Left lung (tissue), 10 donors: ENCODE data around the gene SPATA19. TPM values are rescaled to one million over a fixed set of nuclear protein-coding genes. Genes with fewer than 3 reads are reported as not detected.
A peak's percentile ranks its signal among the peaks of the same experiment; 100 is the strongest.

Source experiments
- ATAC-seq: fragments of 200-7000 bp; cut with Tn5 transposase; one replicate; pipeline ENCODE4 v1.9.1; 2020; ENCODE audit warnings: moderate library complexity
- DNase-seq, 4 donors: peaks; one replicate each; pipeline ENCODE4 v3.0.0-alpha.2; 2013 to 2020
- H3K27ac ChIP-seq, 2 donors: fragments of 200-600 bp; sonication (generic) in 1 of 2; one replicate each; pipeline versions ENCODE4 v1.5.0 to v1.8.0; 2020 to 2021
- H3K27me3 ChIP-seq, 2 donors: fragments of 200-600 bp; sonication (generic) in 1 of 2; one replicate each; pipeline versions ENCODE4 v1.5.0 to v1.8.0; 2020 to 2021
- H3K36me3 ChIP-seq, 2 donors: fragments of 200-600 bp; sonication (generic) in 1 of 2; one replicate each; pipeline versions ENCODE4 v1.5.0 to v1.8.0; 2020 to 2021
- H3K4me1 ChIP-seq, 2 donors: fragments of 200-600 bp; one replicate each; pipeline ENCODE4 v1.8.0; 2021
- H3K4me3 ChIP-seq, 2 donors: fragments of 200-600 bp; sonication (generic) in 1 of 2; one replicate each; pipeline versions ENCODE4 v1.5.0 to v1.8.0; 2020 to 2021; ENCODE audit warnings: mild to moderate bottlenecking in 1 of 2
- H3K9me3 ChIP-seq, 2 donors: fragments of 200-600 bp; sonication (generic) in 1 of 2; one replicate each; pipeline versions ENCODE4 v1.5.0 to v1.8.0; 2020 to 2021
- intact Hi-C, 2 donors: fragments of 100-400 bp; cut with DNase I; formaldehyde crosslinking; loops; one replicate each; pipeline versions ENCODE4 v1.11.2 to v1.14.2; 2022
- polyA plus RNA-seq, 6 donors: library from polyadenylated mRNA; unstranded; fragments of 120-200 nt; gene quantifications; one replicate each; pipeline ENCODE4 v1.2.1, GENCODE V29; 2013; ENCODE audit not compliant: insufficient read length in 6 of 6
- total RNA-seq, 2 donors: library from RNA; stranded (reverse); fragmentation: NEBNext Ultra II Directional; extraction: Animal tissue kit (Norgen Biotek cat#: 25700); gene quantifications; one replicate each; pipeline ENCODE4 v1.2.1, GENCODE V29; 2021
- TF ChIP-seq, protein P1 (sequence below), 2 donors: fragments of 200-600 bp; sonication (generic) in 1 of 2; IDR thresholded peaks; one replicate each; pipeline versions ENCODE4 v1.5.0 to v1.8.0; 2021; ENCODE audit warnings: antibody characterized with exemption in 2 of 2
- donor health status: DM: no; HTN: yes; CAD: no.
- donor health status: DM: no; HTN: no; CAD: no.

SPATA19 gene
- total and polyA plus RNA-seq, 8 donors: not detected

DNA sequence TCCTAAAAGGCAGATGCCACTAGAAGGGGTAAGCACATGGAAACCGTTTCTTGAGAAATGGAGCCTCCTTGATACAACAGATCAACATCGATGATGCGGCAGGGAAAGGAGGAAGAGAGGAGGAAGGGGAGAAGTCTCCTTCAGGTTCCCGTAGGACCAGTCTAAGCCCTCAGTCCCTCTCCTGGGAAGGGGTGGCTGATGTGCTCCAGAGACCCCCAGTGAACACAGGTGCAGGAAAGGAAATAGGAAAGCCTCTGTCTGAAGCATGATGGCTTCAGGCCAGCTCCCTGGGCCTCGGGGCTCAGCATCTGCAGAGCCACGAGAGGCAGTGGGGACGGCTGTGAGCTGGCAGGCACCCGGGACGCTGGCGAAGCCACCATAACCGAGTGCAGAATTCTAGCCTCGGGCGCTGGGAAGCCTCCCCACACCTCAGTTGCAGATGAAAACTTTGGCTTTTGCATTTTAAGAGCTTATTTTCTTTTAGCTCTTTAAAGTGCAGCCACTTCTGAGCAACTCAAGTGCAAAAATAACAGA lies 1.8 kb downstream of the SPATA19 start:
- TF ChIP-seq, protein P1, sequence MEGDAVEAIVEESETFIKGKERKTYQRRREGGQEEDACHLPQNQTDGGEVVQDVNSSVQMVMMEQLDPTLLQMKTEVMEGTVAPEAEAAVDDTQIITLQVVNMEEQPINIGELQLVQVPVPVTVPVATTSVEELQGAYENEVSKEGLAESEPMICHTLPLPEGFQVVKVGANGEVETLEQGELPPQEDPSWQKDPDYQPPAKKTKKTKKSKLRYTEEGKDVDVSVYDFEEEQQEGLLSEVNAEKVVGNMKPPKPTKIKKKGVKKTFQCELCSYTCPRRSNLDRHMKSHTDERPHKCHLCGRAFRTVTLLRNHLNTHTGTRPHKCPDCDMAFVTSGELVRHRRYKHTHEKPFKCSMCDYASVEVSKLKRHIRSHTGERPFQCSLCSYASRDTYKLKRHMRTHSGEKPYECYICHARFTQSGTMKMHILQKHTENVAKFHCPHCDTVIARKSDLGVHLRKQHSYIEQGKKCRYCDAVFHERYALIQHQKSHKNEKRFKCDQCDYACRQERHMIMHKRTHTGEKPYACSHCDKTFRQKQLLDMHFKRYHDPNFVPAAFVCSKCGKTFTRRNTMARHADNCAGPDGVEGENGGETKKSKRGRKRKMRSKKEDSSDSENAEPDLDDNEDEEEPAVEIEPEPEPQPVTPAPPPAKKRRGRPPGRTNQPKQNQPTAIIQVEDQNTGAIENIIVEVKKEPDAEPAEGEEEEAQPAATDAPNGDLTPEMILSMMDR (IDR thresholded peaks at IDR 0.05): no peak
- Histone ChIP-seq H3K27me3 (peaks cover 0 to 4% of the 10 kb centered on the region in 2 donors), H3K9me3 (no peaks in the 10 kb centered on the region), H3K4me1 (no peaks in the 10 kb centered on the region), H3K4me3 (no peak overlapping the region), H3K36me3 (no peaks in the 10 kb centered on the region), H3K27ac (no peak overlapping the region)
- intact Hi-C loops: no loop called here
- DNase-seq (no peak), ATAC-seq (no peak)

DNA sequence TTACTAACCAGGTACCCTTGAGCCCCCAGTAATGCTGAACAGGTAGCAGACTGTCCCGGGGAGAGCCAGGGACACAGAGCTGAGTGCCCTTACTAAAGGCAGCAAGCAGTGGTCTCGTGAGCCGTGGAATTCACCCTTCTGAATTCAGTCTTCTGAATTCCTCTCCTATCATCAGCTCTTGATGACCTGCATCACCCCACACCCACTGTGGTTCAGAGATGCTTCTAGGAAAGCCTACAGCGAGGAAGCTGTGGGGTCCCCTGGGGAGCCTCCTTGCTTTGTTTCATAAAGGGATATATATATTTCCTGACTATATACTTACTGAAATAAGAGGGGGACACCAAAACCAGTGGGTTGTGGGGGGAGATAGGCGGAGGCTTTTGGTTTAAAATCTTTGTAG lies 2.6 kb downstream of the SPATA19 start:
- ATAC-seq: no peak
- Histone ChIP-seq H3K36me3 (no peaks in the 10 kb centered on the region), H3K4me3 (no peak overlapping the region), H3K27me3 (peaks cover 0 to 4% of the 10 kb centered on the region in 2 donors), H3K27ac (no peak overlapping the region), H3K4me1 (no peaks in the 10 kb centered on the region), H3K9me3 (peaks cover 0 to 2% of the 10 kb centered on the region in 2 donors)
- intact Hi-C loops: no loop called here
- DNase-seq: no peak
- TF ChIP-seq, protein P1 (IDR thresholded peaks at IDR 0.05): no peak

DNA sequence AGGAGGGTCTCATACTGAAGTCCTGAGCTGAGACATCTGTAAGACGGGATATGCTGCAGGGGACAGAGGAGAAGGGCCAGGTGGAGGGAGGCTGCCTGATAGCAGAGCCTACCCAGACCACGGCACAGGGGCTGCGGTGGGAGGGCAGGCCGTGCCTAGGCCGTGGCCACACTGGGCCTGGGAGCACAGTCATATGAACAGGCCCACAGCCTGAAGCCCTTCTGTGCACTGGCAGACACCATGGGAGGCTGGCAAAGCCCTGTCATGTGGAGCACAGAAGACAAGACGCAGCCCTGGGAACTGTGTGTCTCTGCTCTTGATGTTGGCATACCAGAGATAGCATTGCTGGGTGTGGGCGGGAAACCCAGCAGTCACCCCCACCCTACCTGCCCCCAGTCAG lies 3.3 kb downstream of the SPATA19 start:
- Histone ChIP-seq H3K4me1 (no peaks in the 10 kb centered on the region), H3K9me3 (peaks cover 0 to 7% of the 10 kb centered on the region in 2 donors), H3K36me3 (no peaks in the 10 kb centered on the region), H3K27me3 (peaks cover 0 to 4% of the 10 kb centered on the region in 2 donors), H3K27ac (no peak overlapping the region), H3K4me3 (no peak overlapping the region)
- DNase-seq: no peak
- peak; percentile 16 for ATAC-seq
- TF ChIP-seq, protein P1 (IDR thresholded peaks at IDR 0.05): no peak
- intact Hi-C loops: no loop called here

DNA sequence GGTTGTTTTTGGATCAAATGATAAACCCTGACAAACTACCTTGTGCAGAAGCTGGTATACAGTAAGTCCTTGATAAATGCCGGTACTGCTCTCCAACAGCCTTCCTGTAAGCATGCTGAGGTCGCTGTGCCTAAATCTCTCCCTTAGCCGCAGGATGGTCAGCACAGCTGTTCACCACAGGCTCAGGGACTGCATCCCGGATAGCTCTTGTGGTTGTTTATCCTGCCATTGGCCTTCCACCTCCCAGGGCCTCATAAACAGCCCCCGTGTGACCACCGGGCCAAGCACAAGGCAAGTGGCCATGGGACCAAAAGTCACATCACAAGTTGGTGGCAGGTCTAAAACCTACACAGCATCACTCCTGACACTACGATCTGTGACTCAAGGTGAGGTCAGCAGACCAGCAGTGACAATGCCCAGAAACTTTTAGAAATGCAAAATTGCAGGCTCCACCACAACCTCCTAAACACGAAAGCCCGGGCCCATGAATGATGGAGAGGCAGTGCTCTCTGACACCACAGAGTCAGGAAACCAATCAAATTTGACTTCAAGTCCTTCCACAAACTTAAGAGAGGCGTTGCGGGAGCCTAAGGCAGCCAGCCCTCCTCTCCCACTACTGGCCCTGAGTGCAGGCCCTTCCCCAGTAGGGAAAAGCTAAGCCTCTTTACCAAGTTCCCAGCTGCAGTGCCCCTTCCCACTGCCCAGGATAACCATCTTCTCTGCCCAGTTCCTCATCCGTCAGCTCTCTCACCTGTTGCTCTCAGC lies 3.9 kb downstream of the SPATA19 start:
- Histone ChIP-seq H3K4me3 (no peak overlapping the region), H3K27ac (no peak overlapping the region), H3K27me3 (peaks cover 0 to 4% of the 10 kb centered on the region in 2 donors), H3K9me3 (peaks cover 0 to 7% of the 10 kb centered on the region in 2 donors), H3K36me3 (no peaks in the 10 kb centered on the region), H3K4me1 (no peaks in the 10 kb centered on the region)
- ATAC-seq (no peak), DNase-seq (no peak)
- intact Hi-C loops: no loop called here
- TF ChIP-seq, protein P1 (IDR thresholded peaks at IDR 0.05): no peak

DNA sequence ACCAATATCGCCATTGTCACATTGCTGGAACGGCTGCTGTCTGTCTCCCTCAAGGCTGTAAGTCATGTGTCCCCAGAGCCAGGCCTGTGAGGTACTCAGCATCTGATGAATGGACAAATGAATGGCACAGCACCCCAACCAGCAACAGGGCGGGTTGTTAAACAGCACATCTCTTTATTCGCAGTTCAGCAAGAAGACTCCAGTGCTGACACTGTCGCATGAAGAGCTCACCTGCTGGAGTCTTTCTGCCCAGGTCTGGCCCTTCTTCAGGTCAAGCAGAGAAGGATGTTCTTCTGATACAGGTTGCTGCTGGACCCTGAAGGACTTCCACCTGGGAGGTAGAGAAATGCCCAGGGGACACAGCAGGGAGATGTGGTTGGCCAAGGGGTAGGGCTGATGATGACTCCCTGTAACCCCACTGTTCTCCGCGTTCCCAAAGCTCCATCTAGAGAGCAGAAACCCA lies 4.8 kb downstream of the SPATA19 start:
- Histone ChIP-seq H3K4me1 (no peaks in the 10 kb centered on the region), H3K4me3 (no peak overlapping the region), H3K27me3 (peaks cover 0 to 4% of the 10 kb centered on the region in 2 donors), H3K27ac (no peak overlapping the region), H3K9me3 (peaks cover 0 to 7% of the 10 kb centered on the region in 2 donors), H3K36me3 (no peaks in the 10 kb centered on the region)
- intact Hi-C loops: no loop called here
- TF ChIP-seq, protein P1 (IDR thresholded peaks at IDR 0.05): no peak
- DNase-seq: no peak
- ATAC-seq: no peak
